Heart right ventricle (tissue), 16 donors: Measurements from ENCODE around the gene FAM81B. TPM values are rescaled to one million over a fixed set of nuclear protein-coding genes. Genes with fewer than 3 reads are reported as not detected.

Experiments used
- ATAC-seq, 8 donors: fragments of 200-7000 bp; cut with Tn5 transposase; one replicate each; pipeline ENCODE4 v1.9.1; 2020; ENCODE audit warnings: mild to moderate bottlenecking in 8 of 8, moderate library complexity in 8 of 8, moderate number of reproducible peaks in 1 of 8
- DNase-seq, 2 donors: peaks; one replicate each; pipeline ENCODE4 v3.0.0-alpha.2; 2020
- H3K27ac ChIP-seq, 10 donors: fragments of 200-600 bp; sonication (generic) in 2 of 10; one replicate each; pipeline versions ENCODE4 v1.5.0 to v1.8.0; 2020 to 2022; ENCODE audit warnings: mild to moderate bottlenecking in 3 of 10
- H3K27me3 ChIP-seq, 7 donors: fragments of 200-600 bp; one replicate each; pipeline ENCODE4 v1.8.0; 2021 to 2022; ENCODE audit warnings: mild to moderate bottlenecking in 2 of 7
- H3K36me3 ChIP-seq, 9 donors: fragments of 200-600 bp; sonication (generic) in 1 of 9; one replicate each; pipeline versions ENCODE4 v1.5.0 to v1.8.0; 2020 to 2022; ENCODE audit warnings: mild to moderate bottlenecking in 2 of 9
- H3K4me1 ChIP-seq, 9 donors: fragments of 200-600 bp; sonication (generic) in 1 of 9; one replicate each; pipeline versions ENCODE4 v1.5.0 to v1.8.0; 2020 to 2022; ENCODE audit warnings: mild to moderate bottlenecking in 4 of 9
- H3K4me3 ChIP-seq, 10 donors: fragments of 200-600 bp; sonication (generic) in 2 of 10; one replicate each; pipeline versions ENCODE4 v1.5.0 to v1.8.0; 2020 to 2022; ENCODE audit warnings: mild to moderate bottlenecking in 7 of 10, moderate library complexity in 2 of 10
- H3K9me3 ChIP-seq, 11 donors: fragments of 200-600 bp in 10 of 11; sonication (generic) in 2 of 11; one replicate each; pipeline versions ENCODE4 v1.5.0 to v1.8.0; 2013 to 2022; ENCODE audit warnings: mild to moderate bottlenecking in 2 of 11, control low read depth in 1 of 11, moderate library complexity in 1 of 11
- CTCF ChIP-seq, 9 donors: fragments of 200-600 bp; sonication (generic) in 2 of 9; IDR thresholded peaks; one replicate each; pipeline versions ENCODE4 v1.5.0 to v1.8.0; 2021 to 2022; ENCODE audit warnings: antibody characterized with exemption in 9 of 9, mild to moderate bottlenecking in 5 of 9, moderate library complexity in 1 of 9
- WGBS, 2 donors: extraction: QIAGEN DNeasy Blood & Tissue Kit; methylation state at CpG; one replicate each; pipeline ENCODE4 v1.1.7; 2013; ENCODE audit warnings: inconsistent platforms in 1 of 2; 5-methylcytosine and 5-hydroxymethylcytosine counted together
- intact Hi-C, 10 donors: fragments of 100-400 bp; cut with DNase I; formaldehyde crosslinking; loops; one replicate each; pipeline versions ENCODE4 v1.11.1 to v1.14.2; 2022
- polyA plus RNA-seq, 2 donors: library from polyadenylated mRNA; stranded (reverse); fragments of 200-250 nt; gene quantifications; one replicate each; pipeline ENCODE4 v1.2.3, GENCODE V29; 2013
- total RNA-seq, 10 donors: library from RNA; stranded (reverse); fragmentation: NEBNext Ultra II Directional in 3 of 10; extraction: Animal tissue kit (Norgen Biotek cat#: 25700) in 3 of 10; gene quantifications; one replicate each; pipeline versions ENCODE4 v1.2.1 to v1.2.4, GENCODE V29; 2021 to 2023
- donor health status: Arrhythmogenic right ventricular cardiomyopathy.
- donor health status: ischemic (EF 13 %, LVEDD 7.1; RV severe dilation, severe dysfunction).
- donor health status: healthy with polysubstance abuse.
- donor health status: DM: no; HTN: yes; CAD: no.
- donor health status: DM: no; HTN: no; CAD: no.
- donor health status: ischemic (EF 25% LVEDD 6.9; RV normal size, moderate dysfunction).
- donor health status: ischemic (EF 25% LVEDD 5.7; RV mildly dilated, moderate dysfunction).
- donor health status: healthy.
- donor health status: DM: yes; HTN: yes; CAD: no.
- donor health status: Ischemic cardiomyopathy.
- donor health status: ischemic (EF 35%, LVEDD 5.7; RV mildly dilated, moderate dysfunction).
- donor health status: nonischemic (EF 11% LVEDD 7.7; RV severe dilation, severe dysfunction).
- donor health status: DM: yes; HTN: yes; CAD: no.
- donor health status: PGD.
- donor health status: ischemic (EF 29% LVEDD 5.4; RV normal size, mild dysfunction).
- donor health status: nonischemic (EF 23%, LVEDD 6.1; RV moderate dilation, normal function).

Gene FAM81B
- total and polyA plus RNA-seq, 12 donors = 0.12 to 19.5 (median 6.9) TPM

- Histone ChIP-seq H3K9me3 (no peaks in the 10 kb centered on the region), H3K4me3 (no peak overlapping the region), H3K27me3 (no peaks in the 10 kb centered on the region), H3K27ac (no peak overlapping the region), H3K4me1 (no peaks in the 10 kb centered on the region), H3K36me3 (no peaks in the 10 kb centered on the region)
- ATAC-seq (no peak), DNase-seq (no peak)
- intact Hi-C loops = no loop called here
- TF ChIP-seq CTCF (IDR thresholded peaks at IDR 0.05) = no peak
- 0 to 87% methylated on average over 1 of the region's 1 CpG for WGBS, 2 donors
Measured at GRCh38 chr5:95403996-95404395, 12.8 kb downstream of the FAM81B start.

- intact Hi-C loops = no loop called here
- no peaks in the 10 kb centered on the region for H3K36me3 ChIP-seq
- H3K27me3 ChIP-seq = no peaks in the 10 kb centered on the region
- no peak overlapping the region for H3K27ac ChIP-seq
- no peak overlapping the region for H3K4me3 ChIP-seq
- DNase-seq (peak in 1 of 2 donors; percentile 11), ATAC-seq (no peak)
- TF ChIP-seq CTCF (IDR thresholded peaks at IDR 0.05) = no peak
- no peaks in the 10 kb centered on the region for H3K9me3 ChIP-seq
- 25 to 29% methylated on average over 5 of the region's 5 CpGs for WGBS, 2 donors
- no peaks in the 10 kb centered on the region for H3K4me1 ChIP-seq
Measured at GRCh38 chr5:95406426-95407090, 15.4 kb downstream of the FAM81B start.

GRCh38 chr5:95410279-95410678 is 19.1 kb downstream of the FAM81B start:
- no peak overlapping the region for H3K4me3 ChIP-seq
- H3K27ac ChIP-seq = no peak overlapping the region
- H3K27me3 ChIP-seq = no peaks in the 10 kb centered on the region
- TF ChIP-seq CTCF (IDR thresholded peaks at IDR 0.05) = no peak
- no peaks in the 10 kb centered on the region for H3K36me3 ChIP-seq
- ATAC-seq (no peak), DNase-seq (no peak)
- no peaks in the 10 kb centered on the region for H3K4me1 ChIP-seq
- WGBS, 2 donors = 74 to 77% methylated on average over 2 of the region's 2 CpGs
- intact Hi-C loops = no loop called here
- no peaks in the 10 kb centered on the region for H3K9me3 ChIP-seq

- DNase-seq (no peak), ATAC-seq (no peak)
- intact Hi-C loops = no loop called here
- WGBS, 2 donors = 77 to 89% methylated on average over 2 of the region's 2 CpGs
- Histone ChIP-seq H3K9me3 (no peaks in the 10 kb centered on the region), H3K4me1 (no peaks in the 10 kb centered on the region), H3K36me3 (no peaks in the 10 kb centered on the region), H3K27me3 (no peaks in the 10 kb centered on the region), H3K4me3 (no peak overlapping the region), H3K27ac (no peak overlapping the region)
- no peak for TF ChIP-seq CTCF (IDR thresholded peaks at IDR 0.05)
Measured at GRCh38 chr5:95411474-95411873, 20.3 kb downstream of the FAM81B start.
